ENCODE data around the gene TMEM255B. TPM values are rescaled to one million over a fixed set of nuclear protein-coding genes. Genes with fewer than 3 reads are reported as not detected.

TMEM255B gene
- total RNA-seq, 6 donors from 2014 or later: 1.4 to 39.0 (median 13.8) TPM

DNA sequence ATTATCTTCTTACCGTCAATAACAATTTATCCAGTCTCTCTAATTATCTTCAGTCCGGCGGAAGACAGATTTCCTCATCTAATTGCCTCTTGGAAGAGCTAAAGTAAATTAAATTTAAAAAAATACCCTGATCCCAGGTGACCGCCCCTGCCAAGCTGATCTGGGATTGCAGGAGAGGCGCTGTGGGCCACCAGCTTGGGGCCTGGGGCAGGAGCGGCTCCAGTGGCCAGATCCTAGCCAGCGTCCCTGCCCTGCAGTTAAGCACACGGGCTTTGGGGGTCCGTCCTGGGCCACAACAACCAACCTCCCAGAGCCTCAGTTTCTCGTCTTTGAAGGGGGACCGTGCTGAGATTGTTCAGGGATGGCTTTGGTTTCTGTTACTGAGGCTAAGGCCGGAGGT lies 12.4 kb upstream of the TMEM255B start:
- ATAC-seq (ENCODE audit: low FRiP score in 2 of 2) (no peak), DNase-seq (no peak)
- H3K4me3 ChIP-seq: no peak overlapping the region
- WGBS, 2 donors: 83 to 87% methylated on average over 11 to 12 of the region's 12 CpGs
- H3K27ac ChIP-seq: no peak overlapping the region
- no peaks in the 10 kb centered on the region for H3K27me3 ChIP-seq
- H3K4me1 ChIP-seq: peaks cover 6 to 9% (median 8%) of the 10 kb centered on the region in 4 donors
- no peaks in the 10 kb centered on the region for H3K9me3 ChIP-seq
- H3K36me3 ChIP-seq: no peaks in the 10 kb centered on the region
- TF ChIP-seq, protein P1, sequence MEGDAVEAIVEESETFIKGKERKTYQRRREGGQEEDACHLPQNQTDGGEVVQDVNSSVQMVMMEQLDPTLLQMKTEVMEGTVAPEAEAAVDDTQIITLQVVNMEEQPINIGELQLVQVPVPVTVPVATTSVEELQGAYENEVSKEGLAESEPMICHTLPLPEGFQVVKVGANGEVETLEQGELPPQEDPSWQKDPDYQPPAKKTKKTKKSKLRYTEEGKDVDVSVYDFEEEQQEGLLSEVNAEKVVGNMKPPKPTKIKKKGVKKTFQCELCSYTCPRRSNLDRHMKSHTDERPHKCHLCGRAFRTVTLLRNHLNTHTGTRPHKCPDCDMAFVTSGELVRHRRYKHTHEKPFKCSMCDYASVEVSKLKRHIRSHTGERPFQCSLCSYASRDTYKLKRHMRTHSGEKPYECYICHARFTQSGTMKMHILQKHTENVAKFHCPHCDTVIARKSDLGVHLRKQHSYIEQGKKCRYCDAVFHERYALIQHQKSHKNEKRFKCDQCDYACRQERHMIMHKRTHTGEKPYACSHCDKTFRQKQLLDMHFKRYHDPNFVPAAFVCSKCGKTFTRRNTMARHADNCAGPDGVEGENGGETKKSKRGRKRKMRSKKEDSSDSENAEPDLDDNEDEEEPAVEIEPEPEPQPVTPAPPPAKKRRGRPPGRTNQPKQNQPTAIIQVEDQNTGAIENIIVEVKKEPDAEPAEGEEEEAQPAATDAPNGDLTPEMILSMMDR (IDR thresholded peaks at IDR 0.05): no peak
- TF ChIP-seq POLR2AphosphoS5 (IDR thresholded peaks at IDR 0.05) (no peak), EP300 (IDR thresholded peaks at IDR 0.05) (no peak), POLR2A (IDR thresholded peaks at IDR 0.05) (no peak)

DNA sequence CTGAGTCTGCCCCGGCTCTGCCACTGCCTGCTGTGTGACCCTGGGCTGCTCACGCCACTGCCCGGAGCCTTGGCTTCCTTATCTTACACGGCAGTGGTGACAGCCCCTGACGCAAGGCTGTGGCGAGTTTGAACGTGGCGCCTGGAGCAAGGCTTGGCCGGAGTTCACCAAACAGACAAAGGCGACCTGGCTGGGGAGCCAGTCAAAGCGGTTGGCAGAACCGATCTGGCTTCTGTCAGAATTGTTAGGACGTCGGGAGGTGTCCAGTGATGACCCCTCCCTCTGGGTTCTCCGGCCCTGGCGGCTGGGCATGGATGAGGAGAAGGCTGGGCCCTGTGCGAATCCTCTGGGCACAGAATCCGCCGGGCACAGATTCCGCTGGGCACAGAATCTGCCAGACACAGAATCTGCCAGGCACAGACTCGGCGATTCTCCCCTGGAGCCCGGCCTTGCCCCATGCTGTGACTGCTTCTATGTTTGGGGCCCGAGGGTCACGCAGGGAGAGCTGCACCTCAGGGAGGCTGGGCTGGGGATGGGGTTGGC lies 11.7 kb upstream of the TMEM255B start:
- H3K9me3 ChIP-seq: no peaks in the 10 kb centered on the region
- no peak overlapping the region for H3K27ac ChIP-seq
- no peak for DNase-seq
- no peak overlapping the region for H3K4me3 ChIP-seq
- H3K27me3 ChIP-seq: no peaks in the 10 kb centered on the region
- H3K4me1 ChIP-seq: peaks cover under 1 to 2% (median 2%) of the 10 kb centered on the region in 4 donors
- ATAC-seq (ENCODE audit: low FRiP score in 2 of 2): no peak
- no peaks in the 10 kb centered on the region for H3K36me3 ChIP-seq
- 74 to 83% methylated on average over 14 to 20 of the region's 25 CpGs for WGBS, 2 donors
- no peak for TF ChIP-seq EP300 (IDR thresholded peaks at IDR 0.05)

DNA sequence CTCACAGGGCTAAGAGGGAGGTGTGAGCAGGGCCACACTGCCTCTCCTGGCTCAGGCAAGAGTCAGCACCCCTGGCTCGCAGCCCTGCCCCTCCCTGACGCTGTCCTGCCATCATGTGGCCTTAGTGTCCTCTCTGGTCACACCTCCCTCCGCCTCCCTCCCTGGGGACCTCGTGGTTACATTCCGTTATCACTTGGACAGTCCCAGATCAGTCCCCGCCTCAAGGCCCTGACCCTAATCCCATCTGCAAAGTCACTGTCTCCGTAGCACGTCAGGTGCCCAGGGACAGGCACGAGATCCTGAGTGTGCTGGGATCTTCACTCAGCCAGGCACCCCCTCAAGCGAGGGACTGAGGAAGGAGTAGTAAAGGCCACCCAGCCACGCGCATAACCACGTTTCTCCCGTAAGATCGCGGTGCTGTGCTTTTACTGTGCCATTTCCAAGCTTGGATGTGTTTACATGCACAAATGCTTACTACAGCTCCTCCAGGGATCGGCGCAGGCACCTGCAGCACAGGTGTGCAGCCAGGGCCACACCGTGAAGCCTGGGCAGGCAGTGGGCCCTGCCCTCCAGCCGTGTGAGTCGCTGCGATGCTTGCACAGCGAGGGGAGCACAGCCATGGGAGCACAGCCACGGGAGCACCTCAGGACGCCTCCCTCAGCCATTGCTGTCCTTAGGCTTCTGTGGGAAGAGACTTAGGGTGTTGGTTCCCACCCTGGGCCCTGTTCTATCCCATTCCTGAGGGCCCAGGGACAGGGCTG lies 10.7 kb upstream of the TMEM255B start:
- Histone ChIP-seq H3K4me3 (no peak overlapping the region), H3K9me3 (no peaks in the 10 kb centered on the region), H3K27ac (no peak overlapping the region), H3K27me3 (no peaks in the 10 kb centered on the region), H3K36me3 (no peaks in the 10 kb centered on the region), H3K4me1 (no peaks in the 10 kb centered on the region)
- WGBS, 2 donors: 82 to 86% methylated on average over 25 of the region's 25 CpGs
- ATAC-seq (ENCODE audit: low FRiP score in 2 of 2) (peak; percentile 9 to 25), DNase-seq (no peak)
- TF ChIP-seq POLR2A (IDR thresholded peaks at IDR 0.05) (no peak), EP300 (IDR thresholded peaks at IDR 0.05) (no peak), POLR2AphosphoS5 (IDR thresholded peaks at IDR 0.05) (no peak)
- TF ChIP-seq, protein P1 (IDR thresholded peaks at IDR 0.05): no peak

DNA sequence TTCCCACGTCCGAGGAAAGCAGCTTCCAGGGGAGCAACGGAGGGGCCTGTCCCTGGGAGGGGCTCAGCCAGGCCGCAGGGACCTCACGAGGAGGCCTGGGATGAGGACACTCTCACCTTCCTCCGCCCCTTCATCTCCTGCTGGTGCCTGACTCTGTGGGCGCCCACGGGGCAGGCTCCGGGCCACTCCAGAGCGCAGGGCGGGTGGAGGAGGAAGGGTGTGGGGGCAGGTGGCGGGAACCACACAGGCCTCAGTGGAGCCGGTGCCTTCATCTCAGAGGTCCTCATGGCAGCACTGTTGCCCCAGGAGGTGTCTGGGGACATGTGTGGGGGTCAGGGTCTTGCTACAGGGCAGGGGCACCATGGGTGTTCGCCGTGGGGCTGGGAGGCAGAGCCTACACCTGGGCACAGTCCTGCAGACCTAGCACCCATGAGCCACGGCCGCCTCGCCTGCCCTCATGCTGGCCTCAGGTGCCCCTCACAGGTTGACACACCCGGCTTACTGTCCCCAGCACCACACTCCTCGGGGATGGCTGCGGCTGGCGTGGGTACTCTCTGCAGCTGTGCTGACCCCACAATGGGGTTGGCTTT lies 10.1 kb upstream of the TMEM255B start:
- H3K27me3 ChIP-seq: no peaks in the 10 kb centered on the region
- WGBS, 2 donors: 90 to 91% methylated on average over 7 to 13 of the region's 22 CpGs
- H3K4me1 ChIP-seq: no peaks in the 10 kb centered on the region
- H3K36me3 ChIP-seq: no peaks in the 10 kb centered on the region
- DNase-seq (peak in 1 of 2 donors; percentile 78), ATAC-seq (ENCODE audit: low FRiP score in 2 of 2) (peak; percentile 34 to 52)
- no peak overlapping the region for H3K27ac ChIP-seq
- no peak overlapping the region for H3K4me3 ChIP-seq
- H3K9me3 ChIP-seq: no peaks in the 10 kb centered on the region
- TF ChIP-seq POLR2A (IDR thresholded peaks at IDR 0.05): no peak
- TF ChIP-seq POLR2AphosphoS5 (IDR thresholded peaks at IDR 0.05): no peak
- TF ChIP-seq, protein P1 (IDR thresholded peaks at IDR 0.05): no peak
- no peak for TF ChIP-seq EP300 (IDR thresholded peaks at IDR 0.05)

DNA sequence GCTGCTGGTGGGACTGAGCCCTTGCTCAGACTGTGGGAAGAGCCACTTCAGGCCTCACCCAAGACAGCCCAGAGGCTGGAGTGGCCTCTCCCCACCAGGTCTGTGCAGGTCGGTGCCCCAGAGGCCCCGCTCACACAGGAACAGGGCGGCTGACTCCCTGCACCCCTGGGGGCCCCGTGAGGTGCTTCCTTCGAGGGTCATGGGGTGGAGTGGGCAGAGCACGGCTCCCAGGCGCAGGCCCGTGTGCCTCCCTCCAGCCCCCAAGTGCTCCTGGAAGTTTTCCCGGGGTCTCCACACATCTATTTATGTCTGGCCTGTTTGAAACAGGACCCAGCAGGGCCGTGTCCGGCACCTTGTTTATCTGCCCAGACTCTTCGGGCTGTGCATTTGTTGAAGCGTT lies 9.5 kb upstream of the TMEM255B start:
- no peak for DNase-seq
- H3K27me3 ChIP-seq: no peaks in the 10 kb centered on the region
- H3K27ac ChIP-seq: no peak overlapping the region
- H3K36me3 ChIP-seq: no peaks in the 10 kb centered on the region
- H3K9me3 ChIP-seq: no peaks in the 10 kb centered on the region
- no peaks in the 10 kb centered on the region for H3K4me1 ChIP-seq
- TF ChIP-seq POLR2A (IDR thresholded peaks at IDR 0.05) (no peak), EP300 (IDR thresholded peaks at IDR 0.05) (no peak), POLR2AphosphoS5 (IDR thresholded peaks at IDR 0.05) (no peak)
- TF ChIP-seq, protein P1 (IDR thresholded peaks at IDR 0.05): no peak
- no peak overlapping the region for H3K4me3 ChIP-seq
- 87 to 100% methylated on average over 2 to 10 of the region's 13 CpGs for WGBS, 2 donors
- peak in 1 of 2 donors; percentile 24 for ATAC-seq (ENCODE audit: low FRiP score in 2 of 2)

Data from upper lobe of left lung (tissue), 6 donors.